Transverse colon (tissue), 3 donors: ENCODE measurements around the gene EDEM1.

ENCODE experiments used
- CTCF ChIP-seq, 5 experiments: fragments of 200-600 bp in 3 of 5; fragments of 450-650 bp in 2 of 5; sonication (generic) in 3 of 5; IDR thresholded peaks; 1 replicate in 2 of 5; 2 replicates in 3 of 5; pipeline ENCODE4 v1.5.1; 2016 to 2017; ENCODE audit warnings: antibody characterized with exemption in 5 of 5, inconsistent platforms in 3 of 5, mild to moderate bottlenecking in 2 of 5, moderate library complexity in 1 of 5
- EP300 ChIP-seq: sonication (generic); formaldehyde crosslinking; IDR thresholded peaks from one replicate; pipeline ENCODE4 v1.6.1; 2017; ENCODE audit warnings: antibody characterized with exemption, low read depth
- POLR2A ChIP-seq: fragments of 450-650 bp; IDR thresholded peaks from one replicate; pipeline ENCODE4 v1.6.1; 2016; ENCODE audit warnings: antibody characterized with exemption, mild to moderate bottlenecking, moderate library complexity

GRCh38 chr3:5264093-5264600 lies 76.6 kb downstream of the EDEM1 start:
- TF ChIP-seq CTCF (IDR thresholded peaks at IDR 0.05) (no peak), POLR2A (no peak), EP300 (no peak)
